Kidney epithelial cell (primary cell): ENCODE measurements around the gene ADGRB2. TPM values are rescaled to one million over a fixed set of nuclear protein-coding genes. Genes with fewer than 3 reads are reported as not detected.

ENCODE experiments used
- DNase-seq: peaks from one replicate; pipeline ENCODE4 v3.0.0-alpha.2; 2010; ENCODE audit warnings: low read depth
- H3K27me3 ChIP-seq: 2 replicates; pipeline ENCODE4 v1.6.0; 2011; ENCODE audit warnings: low read length; ENCODE audit not compliant: control insufficient read depth, insufficient read depth
- H3K36me3 ChIP-seq: 2 replicates; pipeline ENCODE4 v1.5.1; 2011; ENCODE audit warnings: low read length; ENCODE audit not compliant: control insufficient read depth, insufficient read depth
- H3K4me3 ChIP-seq: 2 replicates; pipeline ENCODE4 v1.5.1; 2011; ENCODE audit warnings: low read depth, mild to moderate bottlenecking, control low read depth, low read length
- total RNA-seq: library from RNA; depleted of rRNA; stranded (reverse); fragments of >200 nt; gene quantifications from 2 replicates; pipeline ENCODE4 v1.2.3, GENCODE V29; 2015
- TF ChIP-seq, protein P1 (sequence below): IDR thresholded peaks from 2 replicates; pipeline ENCODE4 v1.5.1; 2011; ENCODE audit warnings: mild to moderate bottlenecking, moderate library complexity, low read length, control low read depth, inconsistent platforms; ENCODE audit not compliant: insufficient read depth, poor library complexity, severe bottlenecking

Gene ADGRB2
- total RNA-seq, 1 donor from 2014 or later = 1.5 TPM

GRCh38 chr1:31687601-31688000 lies 76.5 kb downstream of the ADGRB2 start:
- no peak for DNase-seq
- TF ChIP-seq, protein P1, sequence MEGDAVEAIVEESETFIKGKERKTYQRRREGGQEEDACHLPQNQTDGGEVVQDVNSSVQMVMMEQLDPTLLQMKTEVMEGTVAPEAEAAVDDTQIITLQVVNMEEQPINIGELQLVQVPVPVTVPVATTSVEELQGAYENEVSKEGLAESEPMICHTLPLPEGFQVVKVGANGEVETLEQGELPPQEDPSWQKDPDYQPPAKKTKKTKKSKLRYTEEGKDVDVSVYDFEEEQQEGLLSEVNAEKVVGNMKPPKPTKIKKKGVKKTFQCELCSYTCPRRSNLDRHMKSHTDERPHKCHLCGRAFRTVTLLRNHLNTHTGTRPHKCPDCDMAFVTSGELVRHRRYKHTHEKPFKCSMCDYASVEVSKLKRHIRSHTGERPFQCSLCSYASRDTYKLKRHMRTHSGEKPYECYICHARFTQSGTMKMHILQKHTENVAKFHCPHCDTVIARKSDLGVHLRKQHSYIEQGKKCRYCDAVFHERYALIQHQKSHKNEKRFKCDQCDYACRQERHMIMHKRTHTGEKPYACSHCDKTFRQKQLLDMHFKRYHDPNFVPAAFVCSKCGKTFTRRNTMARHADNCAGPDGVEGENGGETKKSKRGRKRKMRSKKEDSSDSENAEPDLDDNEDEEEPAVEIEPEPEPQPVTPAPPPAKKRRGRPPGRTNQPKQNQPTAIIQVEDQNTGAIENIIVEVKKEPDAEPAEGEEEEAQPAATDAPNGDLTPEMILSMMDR = no peak

GRCh38 chr1:31685795-31686194 lies 78.3 kb downstream of the ADGRB2 start:
- H3K36me3 ChIP-seq = no peaks in the 10 kb centered on the region
- DNase-seq = no peak
- TF ChIP-seq, protein P1 = no peak
- H3K27me3 ChIP-seq = no peaks in the 10 kb centered on the region
- no peak overlapping the region for H3K4me3 ChIP-seq

More at GRCh38 chr1:31687601-31688000, 76.5 kb downstream of the ADGRB2 start:
- Histone ChIP-seq H3K27me3 (no peaks in the 10 kb centered on the region), H3K4me3 (no peak overlapping the region), H3K36me3 (no peaks in the 10 kb centered on the region)

- no peak for DNase-seq
- TF ChIP-seq, protein P1 = peak; percentile 46
- H3K27me3 ChIP-seq = no peaks in the 10 kb centered on the region
- no peaks in the 10 kb centered on the region for H3K36me3 ChIP-seq
- no peak overlapping the region for H3K4me3 ChIP-seq
These were observed 80.1 kb downstream of the ADGRB2 start for GRCh38 chr1:31683997-31684396.

DNA sequence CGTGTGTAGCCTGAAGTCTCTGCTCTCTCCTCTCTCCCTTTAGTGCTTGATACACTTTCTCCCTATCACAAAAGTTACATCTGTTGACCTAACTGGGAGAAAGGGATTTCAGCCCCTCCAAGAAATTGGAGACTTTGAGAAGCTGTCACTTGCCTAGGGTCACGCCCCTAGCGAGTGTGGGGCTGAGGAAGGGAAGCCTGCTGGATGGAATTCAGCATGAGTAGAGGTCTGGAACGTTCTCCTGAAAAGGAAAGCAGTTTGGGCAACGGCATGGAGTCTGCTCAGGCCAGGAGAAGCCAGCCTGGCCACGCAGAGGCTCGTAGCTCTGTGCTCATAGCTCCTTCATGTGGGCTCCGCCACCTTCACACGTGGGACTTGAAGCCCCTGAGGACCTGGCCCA lies 82.7 kb downstream of the ADGRB2 start:
- H3K4me3 ChIP-seq = no peak overlapping the region
- DNase-seq = no peak
- no peaks in the 10 kb centered on the region for H3K36me3 ChIP-seq
- no peaks in the 10 kb centered on the region for H3K27me3 ChIP-seq
- TF ChIP-seq, protein P1 = no peak

DNA sequence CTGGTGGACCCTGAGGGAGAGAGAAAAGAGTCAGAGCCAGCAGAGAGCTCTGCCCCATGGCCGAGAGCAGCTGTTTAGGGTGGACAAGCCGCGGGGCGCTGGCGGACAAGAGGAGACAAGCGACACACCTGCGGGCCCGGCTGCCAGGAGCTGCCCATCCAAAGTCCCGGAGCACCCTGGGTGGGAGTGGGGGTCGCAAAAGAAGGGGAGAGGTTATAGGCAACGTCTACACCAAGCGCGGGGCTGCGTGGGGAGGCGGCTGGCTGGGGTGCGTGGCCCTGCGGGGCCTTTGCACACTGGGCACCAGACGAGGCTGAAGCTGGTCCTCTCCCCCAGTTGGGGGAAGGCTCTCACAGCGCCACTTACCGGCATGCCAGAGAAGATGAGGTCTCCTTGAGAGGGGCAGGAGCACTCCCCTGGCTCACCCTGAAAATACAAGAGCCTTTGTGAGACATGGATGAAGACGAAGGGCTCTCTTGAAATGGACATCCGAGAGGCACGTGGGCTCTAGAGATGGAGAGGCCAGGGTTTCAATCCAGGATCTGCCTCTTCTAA lies 84.4 kb downstream of the ADGRB2 start:
- DNase-seq = no peak

More for the DNA sequence above, 84.4 kb downstream of the ADGRB2 start:
- TF ChIP-seq, protein P1 = no peak
- Histone ChIP-seq H3K27me3 (no peaks in the 10 kb centered on the region), H3K36me3 (no peaks in the 10 kb centered on the region), H3K4me3 (no peak overlapping the region)
